OCI-LY3 (cell line): ENCODE results near the gene HIC1.

Source experiments
- CTCF ChIP-seq: fragments of 200-600, 300-600 bp; sonication (generic); IDR thresholded peaks from 2 replicates; pipeline ENCODE4 v1.5.1; 2014; ENCODE audit warnings: antibody characterized with exemption, low read length, low read depth
- EZH2phosphoT487 ChIP-seq: fragments of 200-600 bp; shearing (Covaris generic); IDR thresholded peaks from 2 replicates; pipeline ENCODE4 v1.6.1; 2018; ENCODE audit warnings: antibody characterized with exemption, mixed run types, low read depth

- TF ChIP-seq CTCF, result no peak
- TF ChIP-seq EZH2phosphoT487, result no peak
Measured at GRCh38 chr17:2008332-2009126, 46.4 kb upstream of the HIC1 start.
